CD14-positive monocyte (primary cell): ENCODE results near the gene PSORS1C1. TPM values are rescaled to one million over a fixed set of nuclear protein-coding genes. Genes with fewer than 3 reads are reported as not detected.

Source experiments
- DNase-seq, 3 donors: peaks; one replicate each; pipeline ENCODE4 v3.0.0-alpha.2; 2011 to 2022
- H2AFZ ChIP-seq: 2 replicates; pipeline ENCODE4 v1.6.0; 2012; ENCODE audit warnings: mild to moderate bottlenecking, low read depth, low read length, inconsistent platforms; ENCODE audit not compliant: insufficient read depth, poor library complexity, severe bottlenecking
- H3K27ac ChIP-seq, 2 donors: 1 replicate in 1 of 2; 2 replicates in 1 of 2; pipeline ENCODE4 v1.5.1; 2012 to 2013; ENCODE audit warnings: low read length in 2 of 2, control low read depth in 1 of 2, inconsistent platforms in 1 of 2, low read depth in 1 of 2, mild to moderate bottlenecking in 1 of 2
- H3K27me3 ChIP-seq, 2 donors: one replicate each; pipeline versions ENCODE4 v1.6.0 to v1.6.1; 2011 to 2013; ENCODE audit warnings: low read length in 2 of 2; ENCODE audit not compliant: control insufficient read depth in 2 of 2, insufficient read depth in 2 of 2
- H3K36me3 ChIP-seq, 2 donors: replicated peaks in 1 of 2; 1 replicate in 1 of 2; 2 replicates in 1 of 2; pipeline versions ENCODE4 v1.5.1 to v1.6.1; 2012 to 2013; ENCODE audit warnings: low read length in 2 of 2, control low read depth in 1 of 2, inconsistent platforms in 1 of 2, mild to moderate bottlenecking in 1 of 2; ENCODE audit not compliant: insufficient read depth in 2 of 2, control insufficient read depth in 1 of 2
- H3K4me1 ChIP-seq, 2 donors: 1 replicate in 1 of 2; 2 replicates in 1 of 2; pipeline versions ENCODE4 v1.5.1 to v1.6.1; 2012 to 2013; ENCODE audit warnings: low read length in 2 of 2, control low read depth in 1 of 2, inconsistent platforms in 1 of 2, mild to moderate bottlenecking in 1 of 2, moderate library complexity in 1 of 2; ENCODE audit not compliant: insufficient read depth in 2 of 2, control insufficient read depth in 1 of 2
- H3K4me2 ChIP-seq: replicated peaks from 2 replicates; pipeline ENCODE3; 2012; ENCODE audit warnings: low read length, moderate library complexity, mild to moderate bottlenecking; ENCODE audit not compliant: poor library complexity, severe bottlenecking; ENCODE audit errors: extremely low read depth
- H3K4me3 ChIP-seq, 3 experiments: fragments of 200-600 bp in 1 of 3; sonication (generic) in 1 of 3; replicated peaks in 1 of 3; 1 replicate in 2 of 3; 2 replicates in 1 of 3; pipeline ENCODE4 v1.5.1; 2011 to 2013; ENCODE audit warnings: low read length in 3 of 3, mild to moderate bottlenecking in 3 of 3, control low read depth in 2 of 3, low read depth in 2 of 3, inconsistent platforms in 1 of 3, moderate library complexity in 1 of 3
- H3K79me2 ChIP-seq: 2 replicates; pipeline ENCODE4 v1.6.0; 2012; ENCODE audit warnings: mild to moderate bottlenecking, control low read depth, inconsistent platforms, low read length, moderate library complexity; ENCODE audit not compliant: insufficient read depth
- H3K9ac ChIP-seq: 2 replicates; pipeline ENCODE4 v1.6.0; 2017; ENCODE audit warnings: low read length, mild to moderate bottlenecking; ENCODE audit not compliant: insufficient read depth, poor library complexity, severe bottlenecking
- H3K9me3 ChIP-seq, 2 donors: replicated peaks in 1 of 2; 1 replicate in 1 of 2; 2 replicates in 1 of 2; pipeline versions ENCODE4 v1.5.1 to v1.6.1; 2012 to 2013; ENCODE audit warnings: low read length in 2 of 2, control low read depth in 1 of 2; ENCODE audit not compliant: control insufficient read depth in 1 of 2, insufficient read depth in 1 of 2
- H4K20me1 ChIP-seq: 2 replicates; pipeline ENCODE4 v1.6.0; 2012; ENCODE audit warnings: mild to moderate bottlenecking, low read length, control low read depth, moderate library complexity; ENCODE audit not compliant: insufficient read depth
- H3K27ac Mint-ChIP-seq, 7 donors: one replicate each; pipeline ENCODE4 v1.8.0; 2020; ENCODE audit warnings: mild to moderate bottlenecking in 7 of 7, mixed read lengths in 7 of 7, moderate library complexity in 6 of 7, inconsistent platforms in 2 of 7
- H3K27me3 Mint-ChIP-seq, 3 donors: one replicate each; pipeline ENCODE4 v1.8.0; 2021 to 2022; ENCODE audit warnings: low read depth in 3 of 3, mild to moderate bottlenecking in 3 of 3, mixed read lengths in 3 of 3, moderate library complexity in 3 of 3, inconsistent platforms in 1 of 3
- H3K36me3 Mint-ChIP-seq, 2 donors: one replicate each; pipeline ENCODE4 v1.8.0; 2020; ENCODE audit warnings: mixed read lengths in 2 of 2, inconsistent platforms in 1 of 2, mild to moderate bottlenecking in 1 of 2
- H3K4me1 Mint-ChIP-seq: one replicate; pipeline ENCODE4 v1.8.0; 2020; ENCODE audit warnings: mild to moderate bottlenecking, mixed read lengths
- H3K4me3 Mint-ChIP-seq, 2 donors: one replicate each; pipeline ENCODE4 v1.8.0; 2020; ENCODE audit warnings: mild to moderate bottlenecking in 2 of 2, mixed read lengths in 2 of 2, moderate library complexity in 1 of 2
- H3K9me3 Mint-ChIP-seq, 7 donors: one replicate each; pipeline ENCODE4 v1.8.0; 2020 to 2022; ENCODE audit warnings: mixed read lengths in 7 of 7, mild to moderate bottlenecking in 6 of 7, moderate library complexity in 6 of 7, inconsistent platforms in 2 of 7
- CTCF ChIP-seq: fragments of 200-600 bp; IDR thresholded peaks from one replicate; pipeline ENCODE4 v1.8.0; 2022; ENCODE audit warnings: antibody characterized with exemption, mild to moderate bottlenecking
- WGBS: methylation state at CpG from one replicate; pipeline ENCODE4 v1.1.5; 2013; ENCODE audit warnings: missing lambda C conversion rate; ENCODE audit not compliant: insufficient coverage; 5-methylcytosine and 5-hydroxymethylcytosine counted together
- intact Hi-C, 2 donors: fragments of 100-400 bp; cut with micrococcal nuclease; formaldehyde crosslinking; loops; one replicate each; pipeline versions ENCODE4 v1.15.0 to v1.15.1; 2023
- polyA plus RNA-seq, 3 donors: library from polyadenylated mRNA; depleted of rRNA in 1 of 3; unstranded in 2 of 3; stranded (reverse) in 1 of 3; fragments of 300-500 nt in 2 of 3; fragments of >200 nt in 1 of 3; fragmentation: Illumina TruSeq in 2 of 3; gene quantifications; 1 replicate in 2 of 3; 2 replicates in 1 of 3; pipeline ENCODE4 v1.2.3, GENCODE V29; 2012 to 2021

PSORS1C1 gene
- polyA plus RNA-seq, 3 donors = not detected

GRCh38 chr6:31170600-31170881 is 55.9 kb downstream of the PSORS1C1 start, which contains the start of gene POU5F1:
Gene POU5F1 (minus strand): TSS chr6:31170682. CDS start chr6:31170620, 62 bp downstream.
- Histone ChIP-seq H2AFZ (no peak within 1 kb of the TSS), H3K4me2 (no peak within 1 kb of the TSS), H3K36me3 (no peaks in the 10 kb centered on the region), H3K27me3 (no peaks in the 10 kb centered on the region), H3K4me3 (no peak within 1 kb of the TSS), H3K9ac (no peak within 1 kb of the TSS), H3K79me2 (no peaks in the 10 kb centered on the region), H3K9me3 (no peaks in the 10 kb centered on the region), H3K4me1 (no peaks in the 10 kb centered on the region), H3K27ac (no peak within 1 kb of the TSS), H4K20me1 (no peaks in the 10 kb centered on the region)
- H3K27me3 Mint-ChIP-seq = no peaks in the 10 kb centered on the region
- 86% methylated on average over 3 of the region's 9 CpGs for WGBS
- H3K27ac Mint-ChIP-seq = no peak within 1 kb of the TSS
- intact Hi-C loops = no loop called here
- no peak within 1 kb of the TSS for H3K4me3 Mint-ChIP-seq
- no peaks in the 10 kb centered on the region for H3K4me1 Mint-ChIP-seq
- no peak for DNase-seq
- H3K36me3 Mint-ChIP-seq = no peaks in the 10 kb centered on the region
- no peaks in the 10 kb centered on the region for H3K9me3 Mint-ChIP-seq
- TF ChIP-seq CTCF = no peak

- DNase-seq = no peak
- no peak for TF ChIP-seq CTCF
- Mint-ChIP-seq H3K9me3 (no peaks in the 10 kb centered on the region), H3K4me3 (no peak overlapping the region), H3K27ac (no peak overlapping the region), H3K36me3 (no peaks in the 10 kb centered on the region), H3K4me1 (no peaks in the 10 kb centered on the region), H3K27me3 (no peaks in the 10 kb centered on the region)
- H3K4me1 ChIP-seq = no peaks in the 10 kb centered on the region
- no peaks in the 10 kb centered on the region for H3K27me3 ChIP-seq
- intact Hi-C loops = no loop called here
- H3K9ac ChIP-seq = no peak overlapping the region
- no peaks in the 10 kb centered on the region for H3K79me2 ChIP-seq
- no peak overlapping the region for H3K4me3 ChIP-seq
- no peaks in the 10 kb centered on the region for H4K20me1 ChIP-seq
- H3K27ac ChIP-seq = no peak overlapping the region
- H2AFZ ChIP-seq = no peak overlapping the region
- H3K9me3 ChIP-seq = no peaks in the 10 kb centered on the region
- H3K4me2 ChIP-seq = no peak overlapping the region
- no peaks in the 10 kb centered on the region for H3K36me3 ChIP-seq
- 97% methylated on average over 9 of the region's 10 CpGs for WGBS
Observed at GRCh38 chr6:31170987-31171671, 56.5 kb downstream of the PSORS1C1 start.
